Bronchial epithelial cell (primary cell): ENCODE data around the gene MAPKBP1. TPM values are rescaled to one million over a fixed set of nuclear protein-coding genes. Genes with fewer than 3 reads are reported as not detected.

Experiments
- DNase-seq: peaks from one replicate; pipeline ENCODE4 v3.0.0-alpha.2; 2010; ENCODE audit warnings: low read depth
- FAIRE-seq: peaks from 2 replicates; lab custom pipeline; 2011; peaks lifted over from hg19 to GRCh38; lab: Jason Lieb, UNC
- H3K27me3 ChIP-seq: 2 replicates; pipeline ENCODE4 v1.5.1; 2011; ENCODE audit warnings: low read length; ENCODE audit not compliant: control insufficient read depth, insufficient read depth
- H3K36me3 ChIP-seq: 2 replicates; pipeline ENCODE4 v1.5.1; 2011; ENCODE audit warnings: low read length; ENCODE audit not compliant: control insufficient read depth, insufficient read depth
- H3K4me3 ChIP-seq: 2 replicates; pipeline ENCODE4 v1.5.1; 2011; ENCODE audit warnings: mild to moderate bottlenecking, low read depth, low read length, control low read depth
- total RNA-seq: library from RNA; depleted of rRNA; stranded (reverse); fragments of >200 nt; gene quantifications from 2 replicates; pipeline ENCODE4 v1.2.1, GENCODE V29; 2014
- TF ChIP-seq, protein P1 (sequence below): IDR thresholded peaks from 2 replicates; pipeline ENCODE4 v1.5.1; 2011; ENCODE audit warnings: mild to moderate bottlenecking, moderate library complexity, low read length, control low read depth, inconsistent platforms; ENCODE audit not compliant: insufficient read depth, severe bottlenecking

MAPKBP1 gene
- total RNA-seq, 1 donor from 2014 or later: 12.9 TPM

DNA sequence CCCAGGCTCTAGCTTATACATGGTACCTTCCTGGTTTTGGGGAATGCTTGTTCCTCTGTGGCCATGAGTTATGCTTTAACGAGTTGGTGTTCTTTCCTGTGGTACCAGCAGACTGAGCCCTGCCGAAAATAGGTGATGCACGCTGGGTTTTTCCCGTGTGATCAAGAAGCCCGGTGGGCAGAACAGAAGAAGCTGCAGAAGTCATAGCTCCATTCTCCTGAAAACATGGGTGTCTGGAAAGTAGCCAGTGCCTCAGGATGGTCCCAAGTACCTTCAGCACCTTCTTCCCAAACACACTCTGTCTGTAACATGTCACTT lies 25.2 kb downstream of the MAPKBP1 start:
- H3K27me3 ChIP-seq: no peaks in the 10 kb centered on the region
- FAIRE-seq: no peak

DNA sequence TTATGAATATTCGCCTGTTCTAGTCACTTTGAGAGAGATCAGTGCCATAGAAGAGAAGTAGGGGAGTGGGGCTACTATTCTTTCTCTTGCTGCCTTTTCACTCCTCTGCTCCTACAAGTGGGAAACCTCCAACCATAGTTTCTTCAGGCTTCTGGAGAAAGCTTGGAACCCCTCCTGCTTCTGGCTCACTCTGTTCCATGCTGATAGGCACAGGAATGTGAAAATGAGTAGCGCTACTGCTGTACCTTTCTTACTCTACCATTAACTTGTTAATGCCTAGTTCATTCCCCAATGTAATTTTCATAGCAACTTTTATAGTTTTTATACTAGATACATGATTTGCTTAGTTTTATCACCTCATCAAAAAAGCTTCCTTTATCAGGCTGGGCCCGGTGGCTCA lies 26.9 kb downstream of the MAPKBP1 start:
- H3K4me3 ChIP-seq: no peak overlapping the region
- FAIRE-seq (no peak), DNase-seq (no peak)
- TF ChIP-seq, protein P1, sequence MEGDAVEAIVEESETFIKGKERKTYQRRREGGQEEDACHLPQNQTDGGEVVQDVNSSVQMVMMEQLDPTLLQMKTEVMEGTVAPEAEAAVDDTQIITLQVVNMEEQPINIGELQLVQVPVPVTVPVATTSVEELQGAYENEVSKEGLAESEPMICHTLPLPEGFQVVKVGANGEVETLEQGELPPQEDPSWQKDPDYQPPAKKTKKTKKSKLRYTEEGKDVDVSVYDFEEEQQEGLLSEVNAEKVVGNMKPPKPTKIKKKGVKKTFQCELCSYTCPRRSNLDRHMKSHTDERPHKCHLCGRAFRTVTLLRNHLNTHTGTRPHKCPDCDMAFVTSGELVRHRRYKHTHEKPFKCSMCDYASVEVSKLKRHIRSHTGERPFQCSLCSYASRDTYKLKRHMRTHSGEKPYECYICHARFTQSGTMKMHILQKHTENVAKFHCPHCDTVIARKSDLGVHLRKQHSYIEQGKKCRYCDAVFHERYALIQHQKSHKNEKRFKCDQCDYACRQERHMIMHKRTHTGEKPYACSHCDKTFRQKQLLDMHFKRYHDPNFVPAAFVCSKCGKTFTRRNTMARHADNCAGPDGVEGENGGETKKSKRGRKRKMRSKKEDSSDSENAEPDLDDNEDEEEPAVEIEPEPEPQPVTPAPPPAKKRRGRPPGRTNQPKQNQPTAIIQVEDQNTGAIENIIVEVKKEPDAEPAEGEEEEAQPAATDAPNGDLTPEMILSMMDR: no peak
- H3K27me3 ChIP-seq: no peaks in the 10 kb centered on the region
- peaks cover 8% of the 10 kb centered on the region for H3K36me3 ChIP-seq

More for the DNA sequence above, 25.2 kb downstream of the MAPKBP1 start:
- TF ChIP-seq, protein P1: no peak
- DNase-seq: no peak
- peaks cover 8% of the 10 kb centered on the region for H3K36me3 ChIP-seq
- no peak overlapping the region for H3K4me3 ChIP-seq

DNA sequence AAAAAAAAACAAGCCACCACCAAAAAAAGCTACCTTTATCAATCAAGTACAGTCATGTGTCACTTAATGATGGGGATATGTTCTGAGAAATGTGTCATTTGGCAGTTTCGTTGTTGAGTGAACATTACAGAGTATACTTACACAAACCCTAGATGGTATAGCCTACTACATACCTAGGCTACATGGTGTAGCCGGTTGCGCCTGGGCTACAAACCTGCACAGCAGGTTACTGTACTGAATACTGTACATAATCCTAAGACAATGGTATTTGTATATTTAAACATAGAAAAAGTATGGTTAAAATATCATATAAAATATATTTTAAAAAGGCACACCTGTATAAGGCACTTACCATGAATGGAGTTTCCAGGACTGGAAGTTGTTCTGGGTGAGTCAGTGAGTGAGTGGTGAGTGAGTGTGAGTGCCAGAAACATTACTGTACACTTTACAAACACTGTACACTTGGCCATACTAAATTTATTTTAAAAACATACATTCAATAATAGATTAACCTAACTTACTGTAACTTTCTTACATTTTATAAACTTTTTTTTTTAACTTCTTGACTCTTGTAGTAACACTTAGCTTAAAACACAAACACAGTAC lies 27.7 kb downstream of the MAPKBP1 start:
- peak; percentile 90 for DNase-seq
- Histone ChIP-seq H3K27me3 (no peaks in the 10 kb centered on the region), H3K4me3 (no peak overlapping the region), H3K36me3 (peaks cover 8% of the 10 kb centered on the region)
- no peak for FAIRE-seq
- TF ChIP-seq, protein P1: no peak

DNA sequence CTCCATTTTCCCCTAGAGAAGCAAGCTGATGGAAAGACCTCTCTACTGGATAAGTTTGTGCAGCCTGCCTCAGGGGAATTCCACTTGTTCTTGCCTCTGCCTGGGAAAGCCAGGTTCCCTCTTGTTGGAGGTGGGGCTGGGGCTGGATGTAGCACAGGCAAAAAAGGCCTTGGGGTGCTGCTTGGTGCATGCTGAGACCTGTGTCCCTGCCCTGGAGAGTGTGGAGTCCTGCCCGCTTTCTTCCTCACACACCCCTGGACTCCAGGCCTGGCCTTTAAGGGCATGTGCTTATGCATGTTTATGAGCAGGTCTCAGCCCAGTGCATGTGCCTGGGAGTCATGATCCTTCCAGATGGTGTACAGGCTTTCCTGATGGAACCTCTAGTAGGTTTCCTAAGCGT lies 30.1 kb downstream of the MAPKBP1 start:
- TF ChIP-seq, protein P1: no peak
- Histone ChIP-seq H3K4me3 (no peak overlapping the region), H3K27me3 (no peaks in the 10 kb centered on the region)

DNA sequence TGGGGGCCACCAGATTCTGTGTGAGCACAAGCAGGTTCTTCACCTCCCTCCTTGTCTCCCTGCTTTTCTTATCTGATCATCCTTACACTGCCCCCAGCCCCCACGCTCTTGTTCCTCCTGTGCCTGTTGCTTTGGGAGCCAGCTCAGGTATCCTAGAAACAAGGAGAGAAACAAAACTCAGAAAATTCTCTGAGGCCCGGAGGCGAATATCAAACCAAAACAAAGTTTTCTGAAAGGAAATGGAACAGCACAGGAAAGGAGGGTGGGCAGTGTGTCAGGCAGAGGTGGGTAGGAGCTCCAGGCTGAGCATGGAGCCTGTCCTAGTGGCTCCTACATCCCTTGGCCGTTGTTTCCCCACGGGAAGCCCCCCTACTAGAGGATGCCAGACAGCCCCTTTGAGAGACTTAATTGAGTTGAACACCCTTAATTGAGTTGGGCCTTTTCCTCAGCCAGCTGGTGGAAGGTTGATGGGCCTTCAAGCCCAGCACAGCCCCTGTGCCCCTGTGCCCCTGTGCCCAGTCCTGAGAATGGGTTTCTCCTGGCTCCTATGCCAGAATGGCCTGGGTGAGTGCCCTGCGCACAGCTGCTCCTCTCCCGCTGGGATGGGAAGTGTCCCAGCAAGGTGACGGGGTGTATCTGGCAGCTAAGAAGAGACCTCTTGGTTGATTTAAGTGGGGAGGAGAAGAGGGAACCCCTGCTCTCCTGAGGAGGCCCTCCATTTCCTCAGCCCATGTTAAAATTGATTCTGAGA lies 30.8 kb downstream of the MAPKBP1 start:
- TF ChIP-seq, protein P1: no peak
- Histone ChIP-seq H3K36me3 (no peaks in the 10 kb centered on the region), H3K4me3 (no peak overlapping the region), H3K27me3 (no peaks in the 10 kb centered on the region)
- DNase-seq (peak; percentile 58), FAIRE-seq (no peak)

More for the DNA sequence above, 30.1 kb downstream of the MAPKBP1 start:
- peak; percentile 99 for DNase-seq
- peaks cover 5% of the 10 kb centered on the region for H3K36me3 ChIP-seq
- FAIRE-seq: peak; percentile 98
